ENCODE measurements around the gene COPS7A. TPM values are rescaled to one million over a fixed set of nuclear protein-coding genes. Genes with fewer than 3 reads are reported as not detected.

COPS7A gene
- total and polyA plus RNA-seq, 9 of the 15 experiments (the other 6 are each of a cell fraction or from before 2014, with no cell fraction given) = 12.7 to 36.0 (median 24.3) TPM

DNA sequence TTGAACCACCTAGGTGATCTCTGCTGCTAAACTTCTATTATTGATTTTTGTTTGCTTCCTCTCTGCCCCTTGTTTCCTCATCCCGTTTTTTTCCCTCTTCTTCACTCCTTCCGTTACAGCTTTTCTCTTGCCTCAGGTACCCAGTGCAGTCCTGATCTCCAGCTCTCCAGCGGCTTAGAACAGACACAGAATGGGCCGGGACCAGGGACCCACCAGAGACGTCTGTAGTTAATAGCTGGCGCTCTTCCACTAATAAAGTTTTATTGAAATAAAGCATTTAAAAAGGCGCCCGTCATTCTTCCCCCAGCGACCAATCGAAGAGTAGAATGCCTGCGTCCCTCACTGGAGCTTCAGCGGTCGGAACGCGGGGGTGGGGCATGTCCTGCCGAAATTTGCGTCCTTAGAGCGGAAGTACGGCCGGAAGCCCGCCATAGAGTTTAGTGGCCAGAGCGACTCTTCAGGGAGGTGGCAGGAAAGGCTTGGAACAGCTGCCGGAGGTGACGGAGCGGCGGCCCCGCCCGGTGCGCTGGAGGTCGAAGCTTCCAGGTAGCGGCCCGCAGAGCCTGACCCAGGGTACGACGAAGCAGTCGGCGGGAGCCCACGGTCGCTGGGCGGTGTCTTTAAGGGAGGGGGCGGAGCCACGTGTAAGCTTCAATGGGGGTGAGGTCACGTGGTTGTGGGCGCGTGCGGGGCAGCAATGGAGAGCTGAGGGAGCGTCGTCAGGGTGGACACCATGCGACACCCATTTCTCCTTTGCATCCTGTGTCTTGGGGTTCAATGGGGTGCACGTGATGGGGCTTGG is at the start of gene COPS7A (continued):
- TF ChIP-seq, protein P1, sequence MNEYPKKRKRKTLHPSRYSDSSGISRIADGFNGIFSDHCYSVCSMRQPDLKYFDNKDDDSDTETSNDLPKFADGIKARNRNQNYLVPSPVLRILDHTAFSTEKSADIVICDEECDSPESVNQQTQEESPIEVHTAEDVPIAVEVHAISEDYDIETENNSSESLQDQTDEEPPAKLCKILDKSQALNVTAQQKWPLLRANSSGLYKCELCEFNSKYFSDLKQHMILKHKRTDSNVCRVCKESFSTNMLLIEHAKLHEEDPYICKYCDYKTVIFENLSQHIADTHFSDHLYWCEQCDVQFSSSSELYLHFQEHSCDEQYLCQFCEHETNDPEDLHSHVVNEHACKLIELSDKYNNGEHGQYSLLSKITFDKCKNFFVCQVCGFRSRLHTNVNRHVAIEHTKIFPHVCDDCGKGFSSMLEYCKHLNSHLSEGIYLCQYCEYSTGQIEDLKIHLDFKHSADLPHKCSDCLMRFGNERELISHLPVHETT (CRISPR knock-in tag; conservative IDR thresholded peaks at IDR 0.05 in 1 of 2, IDR thresholded peaks at IDR 0.05 in 1 of 2) = peak in 1 of 2 experiments; percentile 88; a peak in 2 of 4 replicates
- TF ChIP-seq NCOA2 (IDR thresholded peaks at IDR 0.05; ENCODE audit: partially characterized antibody in 2 of 2) = no peak
- no peak for TF ChIP-seq PHB2 (IDR thresholded peaks at IDR 0.05; ENCODE audit: low read depth)
- 0 out of 2 replicates have a peak, but pooled peaks have one; percentile 5 for TF ChIP-seq NCOR1 (IDR thresholded peaks at IDR 0.05)
- peak; percentile 54; the same call in 1 of the 2 replicates for TF ChIP-seq PHF8 (IDR thresholded peaks at IDR 0.05; ENCODE audit: borderline replicate concordance, low read length)
- no peak for TF ChIP-seq ZBTB8A (IDR thresholded peaks at IDR 0.05; ENCODE audit: partially characterized antibody)
- peak; percentile 52 for TF ChIP-seq EP300 (IDR thresholded peaks at IDR 0.05; ENCODE audit: low read length)
- TF ChIP-seq, protein P2, sequence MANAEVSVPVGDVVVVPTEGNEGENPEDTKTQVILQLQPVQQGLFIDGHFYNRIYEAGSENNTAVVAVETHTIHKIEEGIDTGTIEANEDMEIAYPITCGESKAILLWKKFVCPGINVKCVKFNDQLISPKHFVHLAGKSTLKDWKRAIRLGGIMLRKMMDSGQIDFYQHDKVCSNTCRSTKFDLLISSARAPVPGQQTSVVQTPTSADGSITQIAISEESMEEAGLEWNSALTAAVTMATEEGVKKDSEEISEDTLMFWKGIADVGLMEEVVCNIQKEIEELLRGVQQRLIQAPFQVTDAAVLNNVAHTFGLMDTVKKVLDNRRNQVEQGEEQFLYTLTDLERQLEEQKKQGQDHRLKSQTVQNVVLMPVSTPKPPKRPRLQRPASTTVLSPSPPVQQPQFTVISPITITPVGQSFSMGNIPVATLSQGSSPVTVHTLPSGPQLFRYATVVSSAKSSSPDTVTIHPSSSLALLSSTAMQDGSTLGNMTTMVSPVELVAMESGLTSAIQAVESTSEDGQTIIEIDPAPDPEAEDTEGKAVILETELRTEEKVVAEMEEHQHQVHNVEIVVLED (CRISPR knock-in tag; IDR thresholded peaks at IDR 0.05) = peak; percentile 80
- TF ChIP-seq, protein P3, sequence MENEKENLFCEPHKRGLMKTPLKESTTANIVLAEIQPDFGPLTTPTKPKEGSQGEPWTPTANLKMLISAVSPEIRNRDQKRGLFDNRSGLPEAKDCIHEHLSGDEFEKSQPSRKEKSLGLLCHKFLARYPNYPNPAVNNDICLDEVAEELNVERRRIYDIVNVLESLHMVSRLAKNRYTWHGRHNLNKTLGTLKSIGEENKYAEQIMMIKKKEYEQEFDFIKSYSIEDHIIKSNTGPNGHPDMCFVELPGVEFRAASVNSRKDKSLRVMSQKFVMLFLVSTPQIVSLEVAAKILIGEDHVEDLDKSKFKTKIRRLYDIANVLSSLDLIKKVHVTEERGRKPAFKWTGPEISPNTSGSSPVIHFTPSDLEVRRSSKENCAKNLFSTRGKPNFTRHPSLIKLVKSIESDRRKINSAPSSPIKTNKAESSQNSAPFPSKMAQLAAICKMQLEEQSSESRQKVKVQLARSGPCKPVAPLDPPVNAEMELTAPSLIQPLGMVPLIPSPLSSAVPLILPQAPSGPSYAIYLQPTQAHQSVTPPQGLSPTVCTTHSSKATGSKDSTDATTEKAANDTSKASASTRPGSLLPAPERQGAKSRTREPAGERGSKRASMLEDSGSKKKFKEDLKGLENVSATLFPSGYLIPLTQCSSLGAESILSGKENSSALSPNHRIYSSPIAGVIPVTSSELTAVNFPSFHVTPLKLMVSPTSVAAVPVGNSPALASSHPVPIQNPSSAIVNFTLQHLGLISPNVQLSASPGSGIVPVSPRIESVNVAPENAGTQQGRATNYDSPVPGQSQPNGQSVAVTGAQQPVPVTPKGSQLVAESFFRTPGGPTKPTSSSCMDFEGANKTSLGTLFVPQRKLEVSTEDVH (IDR thresholded peaks at IDR 0.05; ENCODE audit: low read depth, partially characterized antibody) = peak; percentile 88
- TF ChIP-seq, protein P4, sequence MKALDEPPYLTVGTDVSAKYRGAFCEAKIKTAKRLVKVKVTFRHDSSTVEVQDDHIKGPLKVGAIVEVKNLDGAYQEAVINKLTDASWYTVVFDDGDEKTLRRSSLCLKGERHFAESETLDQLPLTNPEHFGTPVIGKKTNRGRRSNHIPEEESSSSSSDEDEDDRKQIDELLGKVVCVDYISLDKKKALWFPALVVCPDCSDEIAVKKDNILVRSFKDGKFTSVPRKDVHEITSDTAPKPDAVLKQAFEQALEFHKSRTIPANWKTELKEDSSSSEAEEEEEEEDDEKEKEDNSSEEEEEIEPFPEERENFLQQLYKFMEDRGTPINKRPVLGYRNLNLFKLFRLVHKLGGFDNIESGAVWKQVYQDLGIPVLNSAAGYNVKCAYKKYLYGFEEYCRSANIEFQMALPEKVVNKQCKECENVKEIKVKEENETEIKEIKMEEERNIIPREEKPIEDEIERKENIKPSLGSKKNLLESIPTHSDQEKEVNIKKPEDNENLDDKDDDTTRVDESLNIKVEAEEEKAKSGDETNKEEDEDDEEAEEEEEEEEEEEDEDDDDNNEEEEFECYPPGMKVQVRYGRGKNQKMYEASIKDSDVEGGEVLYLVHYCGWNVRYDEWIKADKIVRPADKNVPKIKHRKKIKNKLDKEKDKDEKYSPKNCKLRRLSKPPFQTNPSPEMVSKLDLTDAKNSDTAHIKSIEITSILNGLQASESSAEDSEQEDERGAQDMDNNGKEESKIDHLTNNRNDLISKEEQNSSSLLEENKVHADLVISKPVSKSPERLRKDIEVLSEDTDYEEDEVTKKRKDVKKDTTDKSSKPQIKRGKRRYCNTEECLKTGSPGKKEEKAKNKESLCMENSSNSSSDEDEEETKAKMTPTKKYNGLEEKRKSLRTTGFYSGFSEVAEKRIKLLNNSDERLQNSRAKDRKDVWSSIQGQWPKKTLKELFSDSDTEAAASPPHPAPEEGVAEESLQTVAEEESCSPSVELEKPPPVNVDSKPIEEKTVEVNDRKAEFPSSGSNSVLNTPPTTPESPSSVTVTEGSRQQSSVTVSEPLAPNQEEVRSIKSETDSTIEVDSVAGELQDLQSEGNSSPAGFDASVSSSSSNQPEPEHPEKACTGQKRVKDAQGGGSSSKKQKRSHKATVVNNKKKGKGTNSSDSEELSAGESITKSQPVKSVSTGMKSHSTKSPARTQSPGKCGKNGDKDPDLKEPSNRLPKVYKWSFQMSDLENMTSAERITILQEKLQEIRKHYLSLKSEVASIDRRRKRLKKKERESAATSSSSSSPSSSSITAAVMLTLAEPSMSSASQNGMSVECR (CRISPR knock-in tag; IDR thresholded peaks at IDR 0.05) = peak; percentile 59; the same call in 1 of the 2 replicates
- TF ChIP-seq ZNF354B (CRISPR knock-in tag; IDR thresholded peaks at IDR 0.05) = no peak
- TF ChIP-seq NUFIP1 (IDR thresholded peaks at IDR 0.05; ENCODE audit: partially characterized antibody) = no peak
- no peak for TF ChIP-seq ZNF507 (tag; conservative IDR thresholded peaks at IDR 0.05)

Measured in K562 (cell line).